Glomerular visceral epithelial cell (primary cell): ENCODE data around the gene UBR3.

Experiments used
- DNase-seq: peaks from one replicate; pipeline ENCODE4 v3.0.0-alpha.2; 2016; ENCODE audit errors: extremely low spot score

The UBR3 gene

GRCh38 chr2:169997140-169997887 is 170.1 kb downstream of the UBR3 start:
- DNase-seq = no peak

GRCh38 chr2:169999054-169999453 is 171.8 kb downstream of the UBR3 start:
- no peak for DNase-seq

- DNase-seq = no peak
Measured at GRCh38 chr2:170002096-170002495, 174.8 kb downstream of the UBR3 start.

GRCh38 chr2:170005702-170006101 is 178.4 kb downstream of the UBR3 start:
- no peak for DNase-seq

GRCh38 chr2:170006587-170007325 is 179.5 kb downstream of the UBR3 start:
- DNase-seq = no peak

GRCh38 chr2:170009209-170009608 is 182.0 kb downstream of the UBR3 start:
- no peak for DNase-seq

GRCh38 chr2:170012773-170013172 is 185.5 kb downstream of the UBR3 start:
- no peak for DNase-seq

- DNase-seq = no peak
Measured at GRCh38 chr2:170013802-170014551, 186.7 kb downstream of the UBR3 start.

- DNase-seq = no peak
Measured at GRCh38 chr2:170014769-170015168, 187.5 kb downstream of the UBR3 start.

GRCh38 chr2:170017860-170018532 is 190.7 kb downstream of the UBR3 start:
- DNase-seq = no peak

- no peak for DNase-seq
Measured at GRCh38 chr2:170019060-170019805, 192.0 kb downstream of the UBR3 start.

- DNase-seq = no peak
Measured at GRCh38 chr2:170020777-170021176, 193.5 kb downstream of the UBR3 start.

GRCh38 chr2:170022692-170023091 is 195.4 kb downstream of the UBR3 start:
- peak; percentile 89 for DNase-seq

- DNase-seq = no peak
Measured at GRCh38 chr2:170024721-170025120, 197.5 kb downstream of the UBR3 start.

- DNase-seq = no peak
Measured at GRCh38 chr2:170025223-170025622, 198.0 kb downstream of the UBR3 start.

- no peak for DNase-seq
Measured at GRCh38 chr2:170026361-170026760, 199.1 kb downstream of the UBR3 start.

- no peak for DNase-seq
Measured at GRCh38 chr2:170029551-170029950, 202.3 kb downstream of the UBR3 start.

GRCh38 chr2:170030040-170030439 is 202.8 kb downstream of the UBR3 start:
- no peak for DNase-seq

- no peak for DNase-seq
Measured at GRCh38 chr2:170031288-170031687, 204.0 kb downstream of the UBR3 start.

- no peak for DNase-seq
Measured at GRCh38 chr2:170034596-170034995, 207.3 kb downstream of the UBR3 start.

GRCh38 chr2:170038734-170039133 is 211.5 kb downstream of the UBR3 start:
- no peak for DNase-seq
